HG03571 (cell line): ENCODE measurements around the gene RBFOX1.
"Not testable (repeated sequence)": the region's sequence is repeated elsewhere in the genome, so short reads cannot be mapped to it uniquely, and the experiment has no call there.

Source experiments
- ATAC-seq: cut with Tn5 transposase; IDR thresholded peaks from one replicate; pipeline ENCODE4 v1.9.1; 2021; ENCODE audit not compliant: unreplicated experiment

The RBFOX1 gene

DNA sequence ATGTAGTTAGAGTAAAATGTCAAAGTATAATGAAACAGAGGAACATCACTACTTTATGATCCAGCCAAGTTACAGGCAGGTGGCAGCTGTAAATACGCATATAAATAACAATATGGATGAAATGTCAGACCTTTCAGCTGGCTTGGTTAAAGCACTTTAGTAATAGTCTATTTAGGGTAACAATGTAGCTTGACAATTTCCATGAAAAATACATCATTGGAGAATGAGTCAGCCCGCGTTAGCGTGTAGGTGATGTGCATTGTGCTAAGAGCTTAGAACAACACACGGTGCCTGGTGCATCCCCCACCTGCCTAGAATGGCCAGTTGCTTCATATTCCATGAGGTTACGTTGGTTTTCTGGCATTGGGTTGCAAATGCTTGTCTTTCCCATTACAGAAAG, 119.4 kb downstream of the RBFOX1 start:
- no peak for ATAC-seq

DNA sequence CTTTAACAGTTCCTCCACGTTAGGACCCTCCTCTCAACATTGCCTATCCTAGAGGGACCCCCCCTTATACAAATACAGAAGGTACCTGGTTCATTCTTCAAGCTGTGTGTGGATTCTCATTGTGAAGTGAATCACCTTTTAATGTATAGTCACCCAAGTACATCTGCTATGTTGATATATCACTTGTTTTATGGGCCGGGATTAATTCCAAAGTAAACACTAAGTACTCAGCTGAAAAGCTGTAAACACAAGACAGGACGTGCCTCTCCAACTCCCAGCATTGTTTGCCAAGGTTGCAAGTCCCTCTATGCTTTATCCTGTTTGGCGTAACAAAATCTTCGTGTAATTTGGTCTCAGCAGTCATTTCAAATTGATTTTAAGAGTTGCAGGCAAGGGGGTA, 123.6 kb downstream of the RBFOX1 start:
- no peak for ATAC-seq

DNA sequence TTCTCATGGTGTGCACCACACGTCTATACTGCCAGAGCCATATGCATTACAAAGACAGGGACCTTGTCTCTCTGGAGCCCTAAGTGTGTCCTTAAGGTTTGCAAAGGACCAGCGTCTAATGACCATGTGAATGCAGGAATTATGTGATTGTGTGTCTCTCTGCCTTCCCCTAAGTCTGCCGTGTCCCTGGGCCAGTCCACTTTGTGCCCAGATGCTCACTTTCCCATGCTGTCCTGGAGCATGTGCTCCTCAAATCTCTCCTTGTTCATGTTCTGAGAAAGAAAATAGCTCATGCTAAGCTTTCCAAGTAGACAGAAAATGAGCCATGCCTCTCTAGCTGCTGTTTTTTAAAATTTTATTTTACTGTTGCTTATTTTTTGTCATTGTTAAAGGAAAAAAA, 125.5 kb downstream of the RBFOX1 start:
- ATAC-seq = no peak

DNA sequence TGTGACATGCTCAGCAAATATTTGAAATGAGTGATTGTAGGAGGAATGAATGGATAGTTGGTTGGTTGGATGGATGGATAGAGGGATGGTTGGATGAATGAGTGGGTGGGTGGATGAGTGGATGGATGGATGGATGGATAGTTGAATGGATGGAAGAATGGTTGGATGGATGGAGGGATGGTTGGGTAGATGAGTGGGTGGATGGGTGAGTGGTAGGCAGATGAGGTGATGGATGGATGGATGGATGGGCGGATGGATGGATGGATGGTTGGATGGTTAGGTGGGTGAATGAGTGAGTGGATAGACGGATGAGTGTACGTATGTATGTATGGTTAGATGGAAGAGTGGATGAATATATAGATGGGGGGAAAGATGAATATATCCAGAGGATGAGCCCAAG, 137.7 kb downstream of the RBFOX1 start:
- no peak for ATAC-seq

DNA sequence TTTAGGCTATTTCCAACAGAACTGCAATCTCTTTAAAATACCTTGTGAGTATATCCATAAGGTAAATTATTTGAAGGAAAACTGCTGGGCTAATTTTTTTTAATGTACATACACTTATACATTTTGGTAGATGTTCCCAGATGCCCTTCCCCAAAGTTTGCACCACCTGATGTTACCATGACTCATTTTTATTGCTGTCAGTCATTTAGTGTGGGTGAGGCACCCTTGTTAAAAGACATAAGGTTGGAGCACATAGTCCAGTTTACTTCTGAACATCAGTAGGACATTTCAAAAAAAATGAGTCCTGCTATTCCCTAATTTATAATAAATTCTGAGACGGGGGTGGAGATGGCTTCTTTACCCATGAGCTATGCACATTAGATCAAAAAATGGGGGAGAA, 138.6 kb downstream of the RBFOX1 start:
- ATAC-seq = no peak

DNA sequence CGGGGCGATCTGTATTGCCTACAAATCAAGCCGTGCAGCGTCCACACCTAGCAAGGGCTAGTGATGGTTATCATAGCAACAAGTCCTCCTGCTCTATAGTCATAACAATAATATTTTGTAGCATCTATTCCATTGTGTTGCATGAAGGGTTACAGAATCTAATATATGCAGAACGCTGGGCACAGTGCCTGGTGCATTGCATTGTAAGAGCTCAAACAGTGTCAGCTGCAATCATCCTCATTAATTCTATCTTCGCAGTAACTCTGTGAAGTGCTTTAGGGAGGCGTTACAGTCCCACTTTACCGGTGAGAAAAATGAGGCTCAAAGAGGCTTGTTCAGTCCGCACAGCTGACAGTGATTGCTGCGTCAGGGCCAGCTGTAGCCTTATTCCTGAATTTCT, 149.4 kb downstream of the RBFOX1 start:
- ATAC-seq = no peak

DNA sequence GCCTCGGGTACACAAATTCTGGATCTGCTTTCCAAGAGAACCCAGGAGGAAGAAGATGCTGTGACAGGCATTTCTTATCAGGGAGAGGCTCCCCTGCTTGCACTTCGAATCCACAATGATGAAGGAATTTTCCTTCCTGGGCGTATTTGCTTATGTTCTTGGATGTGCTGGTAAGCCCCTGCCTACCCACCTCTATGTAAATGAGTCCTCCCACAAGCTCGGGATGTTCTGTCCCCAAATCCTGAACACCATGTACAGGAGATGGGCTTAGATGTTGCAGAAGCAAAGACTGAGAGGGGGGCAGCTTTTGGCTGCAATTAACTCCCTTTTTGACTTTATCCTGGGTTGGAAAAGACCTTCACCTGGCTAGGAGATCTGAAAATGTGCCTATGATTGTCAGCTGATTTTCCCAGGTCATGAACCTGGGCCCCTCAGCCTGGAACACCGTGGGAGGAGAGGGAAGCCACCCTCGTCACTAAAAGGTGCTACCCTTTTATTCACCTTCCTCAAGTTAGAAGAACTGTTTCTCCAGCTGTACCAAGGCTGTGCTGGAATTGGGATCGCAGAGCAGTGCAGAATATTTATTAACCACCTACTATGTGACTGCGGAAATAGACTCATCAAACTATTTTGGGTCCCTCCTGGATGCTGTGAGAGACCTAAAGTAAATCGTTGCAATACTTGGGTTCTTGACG, 150.1 kb downstream of the RBFOX1 start:
- no peak for ATAC-seq

DNA sequence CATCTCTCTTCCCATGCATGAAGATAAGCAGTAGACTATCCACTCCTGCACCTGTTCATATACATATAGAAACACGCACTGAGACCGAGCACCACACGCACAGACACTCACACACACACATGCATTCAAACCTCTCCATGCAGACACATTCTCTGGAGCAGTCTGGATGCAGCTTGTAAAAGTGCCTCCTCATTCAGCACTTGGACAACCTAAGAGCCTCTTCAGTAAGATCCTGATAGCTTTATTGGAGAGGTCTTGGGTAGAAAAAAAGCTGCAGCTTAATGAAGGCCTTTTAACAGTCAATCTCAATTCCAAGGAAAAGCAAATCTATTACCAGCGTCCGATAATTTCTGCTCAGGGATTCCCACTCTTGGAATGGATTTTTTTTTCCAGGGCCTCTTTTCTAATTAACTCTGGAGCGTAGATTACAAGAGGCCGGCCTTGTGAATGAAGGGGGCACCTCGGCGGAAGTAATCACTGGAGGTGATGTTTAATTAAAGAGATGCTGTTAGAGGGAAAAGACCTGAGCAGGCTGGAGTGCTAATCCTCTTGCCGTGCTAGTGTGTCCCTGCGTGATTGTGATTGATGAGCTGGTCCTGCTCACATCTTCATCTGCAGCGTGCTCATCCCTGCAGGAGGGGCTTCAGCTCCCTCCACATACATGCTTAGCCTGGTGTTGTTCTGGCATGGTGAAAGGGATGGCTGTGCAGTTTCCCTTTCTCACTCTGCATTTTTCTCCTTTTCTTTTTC, 155.1 kb downstream of the RBFOX1 start:
- ATAC-seq = no peak

DNA sequence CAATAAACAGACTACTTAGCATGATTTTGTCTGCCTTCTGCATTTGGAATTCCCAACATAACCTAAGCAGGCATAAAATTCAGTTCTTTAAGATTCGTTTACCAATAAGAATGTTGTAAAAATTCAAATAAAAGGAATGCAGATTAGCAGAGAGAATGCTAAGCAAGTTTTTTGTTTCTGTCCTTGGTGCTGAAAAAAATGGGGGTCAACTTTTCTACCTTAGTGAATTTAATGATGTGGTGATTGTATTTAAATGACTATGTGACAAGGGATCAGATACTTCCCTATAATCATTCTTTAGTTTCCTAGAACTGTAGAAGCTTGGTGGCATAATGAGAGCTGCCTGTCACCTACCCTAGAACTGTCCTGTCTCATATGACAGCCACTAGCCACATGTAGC, 159.5 kb downstream of the RBFOX1 start:
- no peak for ATAC-seq

DNA sequence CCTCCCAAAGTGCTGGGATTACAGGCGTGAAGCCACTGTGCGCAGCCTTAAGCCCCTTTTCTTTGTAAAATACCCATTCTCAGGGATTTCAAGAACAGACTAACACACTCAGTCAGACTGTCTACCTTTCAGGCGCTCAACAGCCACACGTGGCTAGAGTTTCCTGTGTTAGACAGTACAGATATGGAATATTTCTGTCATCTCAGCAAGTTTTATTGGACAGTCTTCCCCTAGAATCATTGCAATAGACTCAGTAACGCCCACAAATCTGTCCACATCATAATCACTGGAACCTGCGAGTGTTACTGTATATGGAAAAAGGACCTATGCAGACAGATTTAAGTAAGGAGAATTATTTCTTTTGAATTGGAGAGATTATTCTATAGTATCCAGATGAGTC, 160.5 kb downstream of the RBFOX1 start:
- ATAC-seq = no peak

DNA sequence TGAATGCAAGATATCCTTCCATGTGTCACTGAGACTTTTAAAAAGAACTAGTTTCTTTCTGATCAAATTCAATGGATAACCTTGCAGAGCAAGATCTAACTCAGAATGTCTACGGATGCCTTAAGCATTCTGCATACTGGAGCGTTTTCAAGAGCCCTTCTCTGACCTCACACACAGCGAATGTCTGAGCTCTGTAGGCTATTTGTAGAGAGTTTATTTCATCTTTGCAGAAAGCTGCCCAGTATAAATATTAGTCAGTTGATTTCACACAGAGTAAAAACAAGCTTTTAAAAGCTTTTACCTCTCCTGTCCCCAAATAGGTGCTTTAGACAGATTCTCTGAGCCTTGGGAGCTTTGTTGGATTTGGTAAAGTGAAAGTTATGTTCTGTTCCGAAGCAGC, 165.0 kb downstream of the RBFOX1 start:
- no peak for ATAC-seq

DNA sequence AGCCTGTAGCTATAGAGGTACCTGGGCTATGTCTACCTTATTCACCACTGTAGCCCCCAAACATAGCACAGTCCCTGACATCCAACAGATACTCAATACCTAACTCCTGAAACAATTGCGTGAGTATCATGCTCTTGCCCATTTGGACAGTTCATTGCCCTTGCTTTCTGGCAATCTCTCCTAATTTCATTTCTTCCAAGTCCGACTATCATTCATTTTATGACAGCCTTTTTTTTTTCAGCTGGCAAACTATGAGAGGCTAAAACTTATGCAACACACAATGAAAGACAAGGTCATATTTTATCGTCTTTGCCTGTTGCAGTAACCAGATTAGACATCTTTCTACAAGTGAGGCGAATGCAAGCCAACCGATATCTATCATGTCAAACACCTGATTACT, 169.2 kb downstream of the RBFOX1 start:
- no peak for ATAC-seq

DNA sequence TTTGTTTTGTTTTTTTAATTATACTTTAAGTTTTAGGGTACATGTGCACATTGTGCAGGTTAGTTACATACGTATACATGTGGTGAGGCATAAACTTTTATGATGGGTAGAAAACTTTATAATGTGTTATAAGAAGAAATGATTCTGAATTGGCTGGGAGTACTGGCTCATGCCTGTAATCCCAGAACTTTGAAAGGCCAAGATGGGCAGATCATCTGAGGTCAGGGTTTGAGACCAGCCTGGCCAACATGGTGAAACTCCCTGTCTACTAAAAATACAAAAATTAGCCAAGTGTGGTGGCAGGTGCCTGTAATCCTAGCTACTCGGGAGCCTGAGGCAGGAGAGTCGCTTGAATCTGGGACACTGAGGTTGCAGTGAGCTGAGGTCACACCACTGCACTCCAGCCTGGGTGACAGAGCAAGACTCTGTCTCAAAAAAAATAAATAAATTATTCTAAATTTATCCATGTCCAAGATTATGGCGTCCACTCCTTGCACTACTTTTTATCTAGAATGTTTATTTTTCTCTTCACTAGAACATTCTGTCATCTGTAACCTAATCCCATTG, 170.0 kb downstream of the RBFOX1 start:
- ATAC-seq = not testable (repeated sequence)

DNA sequence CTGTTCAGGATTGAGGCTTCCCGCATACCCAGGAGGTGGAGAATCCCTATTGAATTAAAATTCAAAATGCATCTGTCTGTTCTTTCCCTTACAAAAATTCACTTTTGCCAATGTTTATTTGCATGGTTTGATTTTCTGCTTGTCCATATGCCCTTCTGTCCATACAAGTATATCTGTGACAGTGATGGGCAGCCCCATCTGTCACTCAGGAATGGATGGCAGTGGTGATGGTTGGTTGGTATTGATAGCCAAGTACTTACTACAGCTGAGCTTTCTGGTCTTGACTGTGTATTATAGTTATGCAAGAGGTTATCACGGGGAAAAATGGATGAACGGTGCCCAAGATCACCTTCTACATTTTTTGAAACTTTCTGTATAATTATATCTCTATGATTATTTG, 171.0 kb downstream of the RBFOX1 start:
- ATAC-seq = no peak

DNA sequence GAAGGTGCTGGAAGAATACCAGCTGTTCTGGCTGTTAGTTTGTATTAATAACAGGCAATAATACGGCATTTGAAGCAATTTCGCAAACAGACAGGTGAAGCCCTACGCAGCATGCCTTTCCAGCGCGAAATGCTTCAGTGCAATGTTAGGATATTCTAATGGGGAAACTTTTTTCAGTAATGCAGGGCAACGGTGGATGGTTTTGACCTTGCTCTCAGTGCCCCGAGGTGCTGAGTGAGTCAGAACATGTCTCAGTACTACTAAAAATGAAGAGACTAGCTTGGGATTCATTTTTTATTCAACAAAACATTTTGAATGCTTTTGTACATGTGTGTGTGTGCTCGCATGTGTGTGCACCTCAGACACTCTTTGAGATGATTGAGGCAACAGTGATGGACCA, 172.2 kb downstream of the RBFOX1 start:
- ATAC-seq = no peak

DNA sequence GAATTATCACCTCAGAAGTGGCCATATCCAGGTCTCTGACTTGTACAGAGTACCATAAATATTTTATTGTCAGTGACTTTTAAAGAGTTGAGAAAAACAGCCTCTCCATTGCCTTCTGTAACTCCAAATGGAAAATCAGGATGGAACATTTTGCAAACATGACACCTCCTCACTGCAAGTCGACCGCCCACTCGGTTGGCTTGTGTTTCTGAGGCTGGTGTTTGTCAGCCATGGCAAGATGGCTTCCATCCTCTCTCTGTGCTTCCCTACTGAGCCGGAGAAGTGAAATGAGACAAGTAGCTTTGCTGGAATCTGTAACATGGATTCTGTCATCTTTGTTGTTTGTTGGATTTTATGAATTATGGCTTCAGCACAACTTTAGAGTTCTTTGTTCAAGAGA, 172.8 kb downstream of the RBFOX1 start:
- ATAC-seq = no peak

DNA sequence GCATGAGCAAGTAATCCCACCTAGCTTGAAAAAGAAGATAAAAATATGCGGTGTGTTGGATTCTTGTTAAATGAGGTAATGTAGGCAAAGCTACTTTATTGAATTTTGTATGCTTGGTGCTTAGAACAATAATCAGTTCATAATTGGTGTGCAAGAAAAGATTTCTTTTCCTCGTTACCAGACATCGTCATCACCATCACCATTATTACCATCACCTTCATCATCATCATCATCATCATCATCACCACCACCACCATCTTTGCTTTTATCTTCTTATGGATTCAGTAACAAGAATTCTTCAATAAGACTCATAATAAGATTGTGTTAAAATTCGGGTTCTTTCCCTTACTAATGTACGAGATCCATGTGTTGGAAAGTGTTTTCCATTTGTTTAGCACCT, 173.7 kb downstream of the RBFOX1 start:
- no peak for ATAC-seq

DNA sequence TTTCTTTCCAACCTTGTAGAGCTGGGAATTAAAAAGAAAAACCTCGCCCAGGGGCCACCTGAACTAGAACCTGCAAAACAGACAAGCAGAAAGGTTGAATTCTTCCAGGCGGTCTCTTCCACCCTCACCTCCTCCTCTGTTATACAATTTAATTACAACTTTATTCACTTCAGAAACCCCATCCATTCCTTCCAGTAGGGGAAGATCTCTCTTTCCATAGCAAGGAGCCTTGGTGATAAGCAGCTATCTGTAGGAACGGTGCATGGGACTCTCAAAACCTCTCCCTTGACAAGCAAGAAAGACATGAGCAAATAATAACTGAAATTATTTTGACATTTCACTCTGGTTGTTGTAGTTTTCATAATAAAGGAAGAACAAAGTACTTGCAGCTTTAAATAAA, 176.0 kb downstream of the RBFOX1 start:
- ATAC-seq = no peak

DNA sequence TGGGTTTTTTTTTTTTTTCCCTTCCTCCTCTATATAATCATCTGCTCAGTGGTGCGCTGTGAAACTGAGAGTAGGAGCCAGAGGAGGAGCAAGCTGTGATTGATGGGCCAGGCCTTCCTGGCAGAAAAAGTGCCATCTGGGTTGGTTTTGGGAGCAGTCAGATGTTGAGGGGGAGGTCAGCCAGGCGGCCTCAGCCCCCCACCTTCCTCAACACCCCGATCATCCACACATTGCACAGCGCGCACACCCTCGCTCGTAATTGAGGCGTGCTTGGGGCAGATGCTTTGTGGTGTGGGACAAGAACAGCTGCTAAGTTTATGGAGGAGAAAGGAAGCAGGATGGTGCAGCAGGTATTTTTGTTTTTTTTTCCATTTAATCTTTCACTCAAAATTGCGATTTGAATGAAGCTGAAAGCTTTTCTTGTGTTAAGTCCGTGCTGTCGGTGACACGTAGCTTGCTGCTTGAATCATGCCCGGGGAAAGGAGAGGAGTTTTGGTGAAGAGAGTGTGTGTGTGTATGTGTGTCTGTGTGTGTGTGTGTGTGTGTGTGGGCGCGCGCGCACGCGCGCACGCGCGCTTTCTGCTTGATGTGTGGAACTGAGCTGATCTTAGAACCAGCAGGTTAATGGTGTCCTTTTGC, 177.4 kb downstream of the RBFOX1 start:
- no peak for ATAC-seq

DNA sequence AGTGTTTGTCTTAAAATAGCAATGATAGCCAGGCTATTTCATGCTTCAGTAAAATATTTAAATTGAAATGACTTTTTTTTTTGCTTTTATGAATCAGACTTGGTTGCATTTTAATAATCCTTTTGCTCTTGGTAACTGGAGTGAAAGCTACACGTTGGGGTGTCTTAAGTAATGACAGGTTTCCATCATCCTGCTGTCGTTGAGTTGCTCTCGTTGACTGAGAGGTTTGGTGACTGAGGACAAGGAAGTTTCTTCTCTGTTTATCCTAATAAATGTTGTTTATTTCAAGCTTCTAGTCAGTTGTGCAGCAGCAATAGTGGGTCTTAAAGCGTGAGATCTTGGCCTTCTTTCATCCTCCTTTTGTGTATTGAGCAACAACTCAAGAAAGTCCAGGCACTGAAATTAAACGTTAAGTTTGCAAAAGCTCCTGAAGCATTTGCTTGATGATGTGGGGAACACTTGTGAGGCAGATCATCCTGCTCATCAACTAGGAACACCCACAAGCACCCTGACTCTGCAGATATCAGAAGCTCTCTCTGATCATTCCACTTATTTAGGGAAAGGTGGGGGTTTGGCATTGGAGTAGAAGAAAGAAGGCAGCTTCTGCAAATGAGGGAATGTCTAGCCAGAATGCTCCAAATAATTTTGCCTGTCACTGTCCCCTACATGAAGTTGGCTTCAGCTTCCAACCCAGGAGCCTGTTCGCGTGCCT, 179.1 kb downstream of the RBFOX1 start:
- no peak for ATAC-seq

DNA sequence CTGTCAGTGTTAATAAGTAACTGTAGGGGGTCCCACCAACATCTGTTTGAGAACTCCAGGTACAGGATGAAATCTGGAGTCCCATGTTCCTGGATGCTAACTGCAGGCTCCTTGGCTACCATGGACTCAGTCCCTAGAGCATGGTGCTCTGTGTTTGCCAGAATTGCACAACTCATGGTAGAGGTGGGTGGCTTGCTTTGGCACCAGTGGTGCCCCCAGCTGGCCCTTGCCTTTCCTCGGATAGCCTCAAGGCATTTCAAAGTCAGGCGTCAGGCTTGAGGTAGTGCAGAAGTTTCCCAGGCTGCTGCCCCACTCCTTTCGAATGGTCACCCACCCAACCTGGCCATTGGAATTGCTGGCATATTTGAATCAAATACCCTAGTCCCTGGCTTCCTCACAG, 179.9 kb downstream of the RBFOX1 start:
- no peak for ATAC-seq
